ENCODE data around the gene CNPY1.
A peak's percentile ranks its signal among the peaks of the same experiment; 100 is the strongest.

Gene CNPY1

GRCh38 chr7:155512246-155512887 lies 34.0 kb downstream of the CNPY1 start:
- DNase-seq (ENCODE audit: low read depth in 3 of 3) = no peak

- DNase-seq (ENCODE audit: low read depth in 3 of 3) = no peak
These were observed 34.7 kb downstream of the CNPY1 start for GRCh38 chr7:155511702-155511996.

- no peak for DNase-seq (ENCODE audit: low read depth in 3 of 3)
These were observed 35.2 kb downstream of the CNPY1 start for GRCh38 chr7:155510975-155511701.

- DNase-seq (ENCODE audit: low read depth in 3 of 3) = no peak
These were observed 36.4 kb downstream of the CNPY1 start for GRCh38 chr7:155509725-155510551.

GRCh38 chr7:155509359-155509724 lies 37.0 kb downstream of the CNPY1 start:
- DNase-seq (ENCODE audit: low read depth in 3 of 3) = no peak

GRCh38 chr7:155508376-155509358 lies 37.7 kb downstream of the CNPY1 start:
- DNase-seq (ENCODE audit: low read depth in 3 of 3) = no peak

GRCh38 chr7:155507576-155507975 lies 38.8 kb downstream of the CNPY1 start:
- DNase-seq (ENCODE audit: low read depth in 3 of 3) = no peak

- no peak for DNase-seq (ENCODE audit: low read depth in 3 of 3)
These were observed 39.5 kb downstream of the CNPY1 start for GRCh38 chr7:155506854-155507337.

GRCh38 chr7:155505422-155505793 lies 41.0 kb downstream of the CNPY1 start:
- DNase-seq (ENCODE audit: low read depth in 3 of 3) = no peak

GRCh38 chr7:155497149-155497901 lies 49.0 kb downstream of the CNPY1 start:
- no peak for DNase-seq (ENCODE audit: low read depth in 3 of 3)

- no peak for DNase-seq (ENCODE audit: low read depth in 3 of 3)
These were observed 49.9 kb downstream of the CNPY1 start for GRCh38 chr7:155496267-155497005.

- DNase-seq (ENCODE audit: low read depth in 3 of 3) = no peak
These were observed 50.7 kb downstream of the CNPY1 start for GRCh38 chr7:155495440-155496248.

- no peak for DNase-seq (ENCODE audit: low read depth in 3 of 3)
These were observed 51.8 kb downstream of the CNPY1 start for GRCh38 chr7:155494551-155494950.

GRCh38 chr7:155493744-155494538 lies 52.4 kb downstream of the CNPY1 start:
- no peak for DNase-seq (ENCODE audit: low read depth in 3 of 3)

- DNase-seq (ENCODE audit: low read depth in 3 of 3) = no peak
These were observed 54.5 kb downstream of the CNPY1 start for GRCh38 chr7:155491812-155492211.

- DNase-seq (ENCODE audit: low read depth in 3 of 3) = peak in 1 of 3 experiments; percentile 39
These were observed 55.4 kb downstream of the CNPY1 start for GRCh38 chr7:155490697-155491628.

Measured in stimulated activated CD4-positive, alpha-beta T cell treated with anti-CD3 and anti-CD28 coated beads, TNF-alpha, amount 100 ng/mL, for 24 hours (primary cell).